Measurements from ENCODE around the gene LMNB1. TPM values are rescaled to one million over a fixed set of nuclear protein-coding genes. Genes with fewer than 3 reads are reported as not detected.

The LMNB1 gene
- total and polyA plus RNA-seq, 2 of the 13 experiments (the other 11 are each of a cell fraction or from before 2014, with no cell fraction given) = 12.5 to 159 TPM

- Histone ChIP-seq H3K9ac (ENCODE audit: insufficient read depth, low read depth, low read length) (no peak overlapping the region), H3K79me2 (ENCODE audit: insufficient read depth, low read length) (peaks cover 4% of the 10 kb centered on the region), H3K4me2 (ENCODE audit: low read depth, low read length) (no peak overlapping the region), H3K4me1 (ENCODE audit: insufficient read depth, low read length) (no peaks in the 10 kb centered on the region), H3K9me3 (ENCODE audit: low read length) (no peaks in the 10 kb centered on the region), H3K36me3 (replicated peaks in 1 of 2; ENCODE audit: control insufficient read depth in 1 of 2, insufficient read depth in 2 of 2, low read length in 2 of 2) (peaks cover 20 to 72% of the 10 kb centered on the region in 2 experiments), H3K27me3 (ENCODE audit: control insufficient read depth in 1 of 2, insufficient read depth in 2 of 2, low read length in 2 of 2) (no peaks in the 10 kb centered on the region), H3K27ac (ENCODE audit: extremely low read length, insufficient read depth, low read length) (no peak overlapping the region), H3K4me3 (replicated peaks in 1 of 3; ENCODE audit: insufficient read depth in 1 of 3, low read depth in 2 of 3, low read length in 3 of 3) (no peak overlapping the region), H2AFZ (ENCODE audit: low read length) (no peak overlapping the region), H4K20me1 (ENCODE audit: insufficient read depth, low read length) (no peaks in the 10 kb centered on the region)
- CTCF ChIA-PET (ENCODE audit: low intra/inter-chr PET ratio, low total read pairs) = no interaction called here
- POLR2A ChIA-PET = no interaction called here
- BruUV-seq (replicated peaks) = no TSS peak
- TF ChIP-seq EED (CRISPR knock-in tag; IDR thresholded peaks at IDR 0.05) (no peak), ATF1 (CRISPR knock-in tag; IDR thresholded peaks at IDR 0.05) (no peak), ZNF326 (CRISPR knock-in tag; IDR thresholded peaks at IDR 0.05; ENCODE audit: borderline replicate concordance) (no peak), ZNF557 (CRISPR knock-in tag; IDR thresholded peaks at IDR 0.05) (no peak), SNAPC4 (CRISPR knock-in tag; IDR thresholded peaks at IDR 0.05) (no peak), NFYC (CRISPR knock-in tag; IDR thresholded peaks at IDR 0.05) (no peak), KLF11 (CRISPR knock-in tag; IDR thresholded peaks at IDR 0.05) (no peak), NR2F2 (IDR thresholded peaks at IDR 0.05; ENCODE audit: borderline replicate concordance, low read depth) (no peak), GLMP (CRISPR knock-in tag; IDR thresholded peaks at IDR 0.05; ENCODE audit: borderline replicate concordance) (no peak), PHF20 (CRISPR knock-in tag; IDR thresholded peaks at IDR 0.05) (no peak)
- ATAC-seq = no peak
- in situ Hi-C loops (cut with HindIII; ENCODE audit: extremely low pct_ligation_motif_present, low pct_unique_long_range_greater_than_20kb) = no loop called here
- no peak for DNase-seq (ENCODE audit: low spot score)
- 100% methylated on average over 2 of the region's 2 CpGs for WGBS (ENCODE audit: low lambda C conversion rate)
- no peak for FAIRE-seq
- intact Hi-C loops (cut with micrococcal nuclease; ENCODE audit: unreplicated experiment) = no loop called here
Measured at GRCh38 chr5:126814721-126815404, 37.9 kb downstream of the LMNB1 start.
